Measurements from ENCODE around the gene TNIK.

Gene TNIK

DNA sequence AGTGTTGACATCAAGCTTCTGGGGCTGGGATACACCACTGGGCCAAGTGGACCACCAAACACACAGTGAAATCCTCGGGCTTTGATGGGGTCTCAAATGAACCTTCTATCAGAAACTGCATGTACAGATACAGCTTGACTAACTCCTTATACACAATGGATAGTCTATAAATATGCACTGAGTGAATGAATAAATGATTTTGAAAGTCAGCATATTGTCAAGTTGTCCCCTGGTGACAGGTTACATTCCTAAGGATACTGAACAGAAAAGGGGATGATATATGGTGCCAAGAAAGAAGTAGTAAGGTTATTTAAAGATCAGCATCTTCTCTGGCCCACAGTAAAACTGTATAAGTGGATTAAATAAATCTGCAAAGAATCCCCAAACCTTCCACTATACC, 274.2 kb downstream of the TNIK start:
- TF ChIP-seq, protein P1, sequence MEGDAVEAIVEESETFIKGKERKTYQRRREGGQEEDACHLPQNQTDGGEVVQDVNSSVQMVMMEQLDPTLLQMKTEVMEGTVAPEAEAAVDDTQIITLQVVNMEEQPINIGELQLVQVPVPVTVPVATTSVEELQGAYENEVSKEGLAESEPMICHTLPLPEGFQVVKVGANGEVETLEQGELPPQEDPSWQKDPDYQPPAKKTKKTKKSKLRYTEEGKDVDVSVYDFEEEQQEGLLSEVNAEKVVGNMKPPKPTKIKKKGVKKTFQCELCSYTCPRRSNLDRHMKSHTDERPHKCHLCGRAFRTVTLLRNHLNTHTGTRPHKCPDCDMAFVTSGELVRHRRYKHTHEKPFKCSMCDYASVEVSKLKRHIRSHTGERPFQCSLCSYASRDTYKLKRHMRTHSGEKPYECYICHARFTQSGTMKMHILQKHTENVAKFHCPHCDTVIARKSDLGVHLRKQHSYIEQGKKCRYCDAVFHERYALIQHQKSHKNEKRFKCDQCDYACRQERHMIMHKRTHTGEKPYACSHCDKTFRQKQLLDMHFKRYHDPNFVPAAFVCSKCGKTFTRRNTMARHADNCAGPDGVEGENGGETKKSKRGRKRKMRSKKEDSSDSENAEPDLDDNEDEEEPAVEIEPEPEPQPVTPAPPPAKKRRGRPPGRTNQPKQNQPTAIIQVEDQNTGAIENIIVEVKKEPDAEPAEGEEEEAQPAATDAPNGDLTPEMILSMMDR (IDR thresholded peaks at IDR 0.05), result no peak
- TF ChIP-seq ZFX (IDR thresholded peaks at IDR 0.05; ENCODE audit: borderline replicate concordance), result no peak
- H3K27ac ChIP-seq, result no peak overlapping the region

DNA sequence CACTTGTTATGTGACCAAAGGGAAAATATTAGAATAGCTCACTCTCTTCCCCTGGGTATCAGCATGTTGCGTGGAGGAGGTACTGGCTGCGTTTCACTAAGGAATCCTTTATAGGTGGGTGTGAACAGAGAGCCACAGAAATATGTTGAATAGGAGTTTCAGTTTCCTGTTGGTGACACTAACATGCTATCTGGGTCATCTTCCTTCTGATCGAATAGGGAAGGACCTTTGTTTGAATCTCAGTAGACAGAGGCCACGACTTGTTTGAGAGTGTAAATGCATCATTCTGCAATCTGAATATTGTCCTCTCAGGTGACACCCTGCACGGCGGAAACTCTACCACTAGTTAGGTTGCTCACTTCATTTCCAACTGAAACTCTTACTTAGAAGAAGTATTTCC, 275.8 kb downstream of the TNIK start:
- no peak overlapping the region for H3K27ac ChIP-seq
- no peak for TF ChIP-seq ZFX (IDR thresholded peaks at IDR 0.05; ENCODE audit: borderline replicate concordance)
- TF ChIP-seq, protein P1 (IDR thresholded peaks at IDR 0.05), result no peak

DNA sequence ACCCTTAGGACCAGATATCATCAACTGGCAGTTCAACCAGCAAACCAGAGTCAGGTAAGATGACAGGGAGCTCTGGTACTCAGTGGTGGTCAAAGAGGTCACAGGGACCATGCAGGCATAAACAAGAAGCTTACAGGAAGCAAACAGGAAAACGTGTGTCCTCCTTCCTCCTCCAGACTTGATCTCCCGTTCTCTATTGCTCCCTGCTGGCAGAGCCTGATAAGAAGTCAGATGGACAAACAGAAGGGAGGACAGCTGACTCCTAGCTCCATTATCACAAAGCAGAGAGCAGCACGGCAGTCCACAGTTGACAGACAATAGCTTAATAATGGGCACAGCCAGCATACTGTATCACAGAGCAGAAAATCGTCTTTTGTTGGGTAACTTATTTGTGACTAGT, 277.2 kb downstream of the TNIK start:
- H3K27ac ChIP-seq, result no peak overlapping the region
- TF ChIP-seq, protein P1 (IDR thresholded peaks at IDR 0.05), result no peak
- TF ChIP-seq ZFX (IDR thresholded peaks at IDR 0.05; ENCODE audit: borderline replicate concordance), result no peak

DNA sequence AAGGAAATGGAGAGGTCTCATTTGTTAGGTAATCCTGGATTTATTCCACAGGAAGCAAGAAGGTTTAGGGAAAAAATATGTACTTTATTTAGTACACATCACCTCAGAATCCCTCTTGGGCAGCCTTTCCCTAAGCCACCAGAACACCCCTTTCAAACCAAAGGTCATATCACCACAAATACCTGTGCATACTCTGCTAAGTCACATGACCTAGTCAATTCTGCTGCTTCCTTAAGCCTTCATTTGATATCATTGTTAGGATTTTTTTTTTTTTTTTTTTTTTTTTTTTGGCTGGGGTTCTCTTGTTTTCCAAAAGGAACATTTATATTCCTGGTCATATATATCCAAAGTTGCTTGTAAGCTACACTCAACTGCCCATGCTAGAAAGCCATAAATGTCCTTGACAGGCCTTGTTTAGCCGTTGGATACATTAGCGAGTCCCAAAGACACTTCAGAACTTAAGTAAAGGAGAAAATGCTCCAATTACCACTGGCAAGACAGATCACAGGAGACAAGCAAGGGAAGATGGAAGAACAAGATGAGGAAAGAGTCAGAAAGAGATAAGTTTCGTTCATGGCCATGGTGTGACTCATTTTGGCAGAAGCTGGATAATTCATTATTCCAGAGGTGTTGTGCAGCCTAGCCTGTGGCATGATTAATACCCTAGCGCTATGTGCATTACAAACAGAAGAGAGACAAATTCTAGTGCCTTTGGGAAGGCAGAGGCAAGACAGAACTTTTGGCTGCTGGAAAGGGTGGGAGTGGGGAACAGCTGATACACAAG, 278.1 kb downstream of the TNIK start:
- no peak overlapping the region for H3K27ac ChIP-seq
- TF ChIP-seq ZFX (IDR thresholded peaks at IDR 0.05; ENCODE audit: borderline replicate concordance), result no peak
- TF ChIP-seq, protein P1 (IDR thresholded peaks at IDR 0.05), result no peak

DNA sequence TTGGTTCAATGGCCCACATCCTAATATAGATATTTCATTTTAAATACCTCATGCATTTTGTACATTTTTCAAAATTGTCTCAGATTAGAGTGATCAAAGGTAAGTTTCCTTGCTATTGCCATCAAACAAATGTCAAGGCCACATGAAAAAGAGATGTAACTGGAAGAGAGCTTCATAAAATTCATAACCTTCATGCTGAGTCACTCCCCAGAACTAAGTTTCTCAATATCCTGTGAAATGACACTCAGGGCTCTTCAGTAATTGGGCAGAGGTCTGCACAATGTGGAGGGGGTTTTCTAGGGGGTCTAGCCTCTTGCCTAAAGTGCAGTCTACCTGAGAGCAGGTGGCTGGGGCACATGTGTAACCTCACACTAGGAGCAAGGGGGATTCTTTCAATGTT, 281.5 kb downstream of the TNIK start:
- TF ChIP-seq, protein P1 (IDR thresholded peaks at IDR 0.05), result no peak
- TF ChIP-seq ZFX (IDR thresholded peaks at IDR 0.05; ENCODE audit: borderline replicate concordance), result no peak
- no peak overlapping the region for H3K27ac ChIP-seq

DNA sequence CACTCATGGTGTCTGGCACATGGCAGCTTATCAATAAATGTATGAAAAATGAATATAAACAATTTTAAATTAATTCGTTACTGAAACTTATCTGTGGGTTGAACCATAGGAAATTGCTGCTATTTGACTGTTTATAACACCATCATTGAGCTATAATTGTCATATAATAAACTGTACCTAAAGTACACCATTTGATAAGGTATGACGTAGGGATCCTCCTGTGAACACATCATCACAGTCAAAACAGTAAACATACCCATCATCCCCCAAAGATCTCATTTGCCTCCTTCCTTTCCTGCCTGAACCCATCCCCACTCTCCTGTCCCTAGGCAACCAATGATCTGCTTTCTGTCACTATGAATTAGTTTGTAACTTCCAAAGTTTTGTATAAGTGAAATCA, 282.7 kb downstream of the TNIK start:
- no peak for TF ChIP-seq ZFX (IDR thresholded peaks at IDR 0.05; ENCODE audit: borderline replicate concordance)
- TF ChIP-seq, protein P1 (IDR thresholded peaks at IDR 0.05), result no peak
- H3K27ac ChIP-seq, result no peak overlapping the region

DNA sequence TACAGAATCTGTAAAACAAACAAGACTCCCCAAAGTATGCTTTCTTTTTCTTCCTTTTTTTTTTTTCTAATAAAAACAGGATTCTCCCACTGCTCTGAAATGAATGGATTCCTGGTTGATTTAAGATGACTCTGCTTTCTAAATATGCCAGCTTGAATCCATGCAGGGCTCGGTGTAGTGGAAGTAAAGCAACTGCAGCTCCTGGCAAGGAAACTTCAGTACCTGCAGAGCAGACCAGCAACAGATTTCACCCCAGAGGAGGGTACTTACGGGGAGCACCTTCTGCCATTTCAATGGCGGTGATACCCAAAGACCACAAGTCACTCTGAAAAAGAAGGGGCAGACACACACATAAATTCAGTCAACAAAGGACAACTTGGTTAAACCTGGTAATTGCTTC, 283.1 kb downstream of the TNIK start:
- no peak overlapping the region for H3K27ac ChIP-seq

More for the DNA sequence above, 283.1 kb downstream of the TNIK start:
- TF ChIP-seq ZFX (IDR thresholded peaks at IDR 0.05; ENCODE audit: borderline replicate concordance), result no peak
- TF ChIP-seq, protein P1 (IDR thresholded peaks at IDR 0.05), result no peak
